ENCODE data around the gene PRKN.

PRKN gene

GRCh38 chr6:161303628-161304340 is 1423.8 kb downstream of the PRKN start:
- DNase-seq (ENCODE audit: low read depth in 2 of 3, low spot score in 1 of 3), result no peak

GRCh38 chr6:161302949-161303348 is 1424.6 kb downstream of the PRKN start:
- no peak for DNase-seq (ENCODE audit: low read depth in 2 of 3, low spot score in 1 of 3)

GRCh38 chr6:161301338-161301737 is 1426.2 kb downstream of the PRKN start:
- no peak for DNase-seq (ENCODE audit: low read depth in 2 of 3, low spot score in 1 of 3)

- DNase-seq (ENCODE audit: low read depth in 2 of 3, low spot score in 1 of 3), result no peak
Measured at GRCh38 chr6:161300823-161301222, 1426.7 kb downstream of the PRKN start.

- no peak for DNase-seq (ENCODE audit: low read depth in 2 of 3, low spot score in 1 of 3)
Measured at GRCh38 chr6:161299726-161300125, 1427.8 kb downstream of the PRKN start.
